HS-27A (cell line): ENCODE data around the gene SLC26A9.

ENCODE experiments used
- DNase-seq: peaks from one replicate; pipeline ENCODE4 v3.0.0-alpha.2; 2012; ENCODE audit warnings: low read depth, missing footprints

SLC26A9 gene, protein sequence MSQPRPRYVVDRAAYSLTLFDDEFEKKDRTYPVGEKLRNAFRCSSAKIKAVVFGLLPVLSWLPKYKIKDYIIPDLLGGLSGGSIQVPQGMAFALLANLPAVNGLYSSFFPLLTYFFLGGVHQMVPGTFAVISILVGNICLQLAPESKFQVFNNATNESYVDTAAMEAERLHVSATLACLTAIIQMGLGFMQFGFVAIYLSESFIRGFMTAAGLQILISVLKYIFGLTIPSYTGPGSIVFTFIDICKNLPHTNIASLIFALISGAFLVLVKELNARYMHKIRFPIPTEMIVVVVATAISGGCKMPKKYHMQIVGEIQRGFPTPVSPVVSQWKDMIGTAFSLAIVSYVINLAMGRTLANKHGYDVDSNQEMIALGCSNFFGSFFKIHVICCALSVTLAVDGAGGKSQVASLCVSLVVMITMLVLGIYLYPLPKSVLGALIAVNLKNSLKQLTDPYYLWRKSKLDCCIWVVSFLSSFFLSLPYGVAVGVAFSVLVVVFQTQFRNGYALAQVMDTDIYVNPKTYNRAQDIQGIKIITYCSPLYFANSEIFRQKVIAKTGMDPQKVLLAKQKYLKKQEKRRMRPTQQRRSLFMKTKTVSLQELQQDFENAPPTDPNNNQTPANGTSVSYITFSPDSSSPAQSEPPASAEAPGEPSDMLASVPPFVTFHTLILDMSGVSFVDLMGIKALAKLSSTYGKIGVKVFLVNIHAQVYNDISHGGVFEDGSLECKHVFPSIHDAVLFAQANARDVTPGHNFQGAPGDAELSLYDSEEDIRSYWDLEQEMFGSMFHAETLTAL

DNA sequence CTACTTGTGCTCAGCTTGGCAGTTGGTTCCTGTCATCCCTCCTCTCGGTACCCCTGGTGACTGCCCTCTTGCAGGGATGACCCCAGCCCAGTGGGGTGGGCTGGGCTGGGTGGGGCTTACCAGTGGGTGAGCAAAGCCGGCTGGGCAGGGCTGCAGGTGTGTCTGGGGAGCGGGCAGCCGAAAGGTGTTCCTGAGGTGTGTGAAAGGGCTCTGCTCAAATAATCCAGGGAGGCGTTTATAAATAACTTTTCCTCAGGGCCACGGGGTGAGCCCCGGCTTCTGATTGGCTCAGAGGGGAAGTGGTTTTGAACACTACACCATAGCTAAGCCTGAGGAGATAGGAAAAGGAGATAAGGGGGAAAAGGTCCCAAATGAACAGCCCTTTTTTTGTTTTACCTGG lies at the start of gene SLC26A9:
SLC26A9 (minus strand) TSS at position 212 of the 400 bp plus-strand sequence. CDS start 7,636 bp downstream, outside the sequence.
- no peak for DNase-seq

DNA sequence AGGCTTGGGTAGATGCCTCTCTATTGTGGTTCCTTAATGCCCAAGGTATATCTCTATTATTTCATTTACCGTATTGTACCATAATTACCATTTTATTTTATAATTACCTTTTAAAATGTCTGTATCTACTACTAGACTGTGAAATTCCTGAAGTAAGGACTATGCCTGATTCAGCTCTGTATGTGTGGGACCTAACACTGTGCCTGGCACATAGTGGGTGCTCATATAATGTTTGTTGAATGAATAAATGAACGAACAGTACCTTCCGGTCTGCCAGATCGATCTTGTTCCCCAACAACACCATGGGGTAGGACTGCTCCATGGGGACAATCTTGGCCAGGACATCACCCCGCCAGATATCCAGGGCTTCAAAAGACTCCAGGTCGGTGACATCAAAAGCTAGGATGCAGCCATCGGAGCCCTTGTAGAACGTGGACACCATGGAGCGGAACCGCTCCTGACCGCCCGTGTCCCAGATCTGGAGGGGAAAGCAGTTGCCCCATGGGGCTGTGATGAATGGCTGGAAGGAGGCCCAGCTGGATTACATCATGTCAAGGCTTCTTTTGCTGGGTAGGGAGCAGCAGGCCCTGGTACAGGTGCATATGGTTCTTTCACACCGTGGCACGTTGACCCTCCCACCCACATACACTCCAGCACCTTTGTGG lies 49.1 kb upstream of the SLC26A9 start:
- DNase-seq = no peak

DNA sequence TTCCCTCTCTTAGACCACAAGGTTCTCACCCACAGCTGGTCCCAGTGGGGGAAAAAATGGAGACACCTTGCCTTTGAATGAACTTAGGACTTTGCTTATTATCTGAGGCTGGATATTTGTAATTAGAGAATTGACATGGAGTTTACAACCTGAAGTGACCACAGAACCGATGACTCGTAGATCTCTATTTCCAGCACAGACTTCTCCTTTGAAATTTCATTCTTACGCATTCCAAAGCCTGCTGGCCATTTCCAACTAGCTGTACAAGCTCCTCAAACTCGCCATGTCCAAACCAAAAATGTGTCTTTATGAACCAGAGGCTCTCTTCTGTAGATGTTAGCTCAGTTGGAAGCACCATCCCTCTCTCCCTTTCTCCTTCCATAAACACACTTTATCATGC lies 48.0 kb upstream of the SLC26A9 start:
- DNase-seq = no peak

DNA sequence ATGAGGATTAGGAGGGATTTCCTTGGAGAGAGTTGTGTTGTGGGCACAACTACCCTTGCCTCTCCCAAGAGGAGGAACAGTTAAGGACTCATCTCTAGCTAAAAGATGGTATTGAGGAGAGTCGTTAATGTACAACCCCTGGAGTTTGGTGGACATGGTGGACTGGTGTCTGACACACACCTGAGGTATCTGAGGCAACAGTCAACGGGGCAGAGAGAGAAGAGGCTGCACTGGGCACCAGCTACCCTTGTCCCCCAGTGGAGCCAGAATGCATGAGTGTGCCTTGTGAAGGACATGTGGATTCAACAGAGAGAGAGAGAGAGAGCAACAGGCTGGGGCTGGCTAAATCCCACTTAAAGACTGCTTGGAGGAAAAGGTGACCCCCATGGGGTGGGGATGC lies 47.0 kb upstream of the SLC26A9 start:
- no peak for DNase-seq

DNA sequence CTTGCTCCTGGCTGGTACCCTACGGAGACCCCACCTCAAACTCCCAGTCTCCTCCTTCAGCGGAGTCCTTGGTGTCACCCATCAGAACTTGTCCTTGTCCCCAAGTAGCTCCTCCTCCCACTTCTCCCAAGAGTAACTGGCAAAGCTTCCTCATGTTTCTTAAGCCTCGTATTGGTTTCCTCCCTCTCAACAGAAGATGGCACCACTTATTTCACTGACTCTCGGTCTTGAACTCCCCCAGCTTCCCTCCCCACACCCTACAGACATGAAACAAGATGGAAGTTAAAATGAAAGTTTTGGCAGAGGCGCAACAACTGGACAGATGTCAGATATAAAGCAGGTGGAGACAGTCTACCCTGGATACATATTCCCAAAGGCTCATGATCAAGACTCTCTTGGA lies 46.5 kb upstream of the SLC26A9 start:
- no peak for DNase-seq

DNA sequence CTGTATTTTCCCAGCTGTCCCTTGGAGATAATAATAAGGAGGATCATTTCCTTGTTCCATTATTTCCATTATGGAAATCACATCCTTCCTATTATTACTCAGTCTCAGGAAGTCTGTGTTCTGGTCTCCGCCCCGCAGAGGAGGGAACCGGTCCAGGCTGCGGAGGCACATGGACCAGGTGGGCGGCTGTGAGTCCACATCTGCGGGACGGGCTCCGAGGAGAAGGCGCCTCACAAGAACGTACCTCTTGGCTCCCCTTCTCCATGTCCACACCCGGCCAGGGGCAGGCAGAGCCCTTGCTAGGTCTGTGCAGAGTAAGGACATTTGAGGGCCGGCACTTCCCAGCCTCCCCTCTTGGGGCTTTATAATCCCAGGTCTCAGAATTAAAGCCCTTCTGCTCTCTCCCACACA lies 45.3 kb upstream of the SLC26A9 start:
- DNase-seq = no peak

DNA sequence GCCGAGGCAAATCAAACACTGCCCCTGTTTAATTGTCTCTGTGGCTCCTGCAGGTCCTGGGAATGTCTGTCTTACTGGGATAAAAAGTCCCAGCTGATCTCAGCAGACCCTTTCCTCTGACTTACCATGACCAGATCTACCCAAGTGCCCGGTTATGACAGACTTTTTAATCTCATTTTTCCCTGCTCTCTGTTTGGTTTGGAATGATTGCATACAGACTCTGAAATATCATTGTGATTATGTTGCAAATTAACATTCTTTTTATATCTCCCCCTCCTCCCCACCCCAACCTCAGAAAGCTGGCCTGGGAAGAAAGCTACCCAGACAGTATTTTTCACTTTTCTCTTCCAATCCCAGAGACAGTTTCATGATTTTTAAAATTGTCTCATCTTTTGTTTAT lies 43.6 kb upstream of the SLC26A9 start:
- no peak for DNase-seq

DNA sequence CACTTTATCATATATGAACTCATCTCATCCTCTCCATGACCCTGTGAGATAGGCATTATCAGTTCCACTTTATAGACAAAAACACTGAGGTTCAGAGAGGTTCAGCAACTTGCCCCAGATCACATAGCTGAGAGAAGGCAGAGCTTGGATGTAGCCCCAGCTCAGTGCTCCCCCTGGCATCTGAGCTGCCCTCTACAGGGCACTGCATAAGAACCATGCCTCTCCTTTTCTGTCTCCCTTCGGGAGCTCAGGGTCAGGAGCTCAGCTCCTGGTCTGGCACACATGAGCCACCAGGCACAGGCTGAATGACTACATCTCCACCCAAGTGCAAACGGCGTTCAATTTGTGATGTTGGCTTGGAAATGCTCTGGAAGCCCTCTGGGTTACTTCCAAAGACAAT lies 43.0 kb upstream of the SLC26A9 start:
- DNase-seq = no peak

DNA sequence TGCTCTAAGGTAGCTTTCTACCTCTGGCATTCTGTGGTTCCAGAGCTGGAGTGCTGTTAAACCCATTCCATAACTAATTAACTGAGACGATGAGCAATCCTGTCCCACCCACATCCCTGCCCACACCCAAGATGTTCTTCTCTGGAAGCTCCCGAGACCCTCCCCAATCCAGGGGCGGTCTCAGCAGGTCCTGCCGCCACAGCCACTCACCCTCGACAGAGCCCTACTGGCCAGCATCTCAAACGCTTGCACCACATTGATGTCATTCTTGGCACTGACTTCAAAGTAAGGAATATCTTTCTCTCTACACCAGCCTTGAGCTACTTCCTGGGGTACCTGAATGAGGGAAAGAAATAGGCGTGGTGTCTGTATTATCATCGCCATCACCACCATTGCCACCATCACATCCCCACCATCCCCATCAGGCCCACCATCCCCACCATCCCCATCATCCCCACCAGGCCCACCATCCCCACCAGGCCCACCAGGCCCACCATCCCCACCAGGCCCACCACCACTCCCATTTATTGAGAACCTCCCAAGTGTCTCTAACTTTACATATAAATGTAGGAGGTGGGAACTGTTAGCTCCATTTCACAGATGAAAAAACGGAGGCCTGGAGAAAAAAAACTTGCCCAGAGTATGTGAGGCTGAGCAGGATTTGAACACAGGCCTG lies 42.2 kb upstream of the SLC26A9 start:
- DNase-seq = no peak

DNA sequence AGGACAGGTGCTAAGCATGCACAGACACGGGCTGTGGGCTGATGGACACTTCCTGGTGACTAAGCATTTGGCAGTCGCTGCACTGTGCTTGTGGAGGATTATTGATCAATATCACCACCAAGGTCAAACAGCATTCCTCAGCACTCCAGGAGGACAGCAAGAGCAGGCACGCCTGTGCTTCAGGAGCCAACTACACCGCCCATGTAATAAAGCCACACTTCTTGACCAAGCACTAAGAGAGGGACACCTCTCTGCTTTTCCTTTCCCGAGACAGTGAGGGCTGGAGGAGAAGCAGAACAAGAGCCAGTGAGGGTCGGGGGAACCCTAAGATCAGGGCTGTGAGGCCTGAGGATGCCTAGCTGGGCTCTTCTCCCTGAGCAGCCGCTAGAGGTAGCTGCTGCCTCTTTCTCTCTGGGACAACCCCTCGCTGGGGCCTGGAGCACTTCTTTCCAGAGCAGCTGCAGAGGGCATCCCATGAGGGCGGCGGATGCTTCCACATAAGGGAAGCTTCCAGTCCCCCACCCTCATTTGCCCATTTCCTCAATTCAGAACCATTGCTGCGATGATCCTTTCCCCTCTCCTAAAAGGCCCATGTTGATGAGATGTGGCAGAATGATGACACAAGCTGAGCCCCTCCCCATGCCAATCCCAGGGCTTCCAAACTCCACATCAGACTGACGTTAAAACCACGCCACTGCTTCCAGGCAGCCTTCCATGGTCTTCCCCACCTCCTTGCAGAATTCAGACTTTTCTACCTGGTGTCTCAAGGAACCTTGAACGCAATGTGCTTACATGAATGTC lies 40.9 kb upstream of the SLC26A9 start:
- DNase-seq = no peak

DNA sequence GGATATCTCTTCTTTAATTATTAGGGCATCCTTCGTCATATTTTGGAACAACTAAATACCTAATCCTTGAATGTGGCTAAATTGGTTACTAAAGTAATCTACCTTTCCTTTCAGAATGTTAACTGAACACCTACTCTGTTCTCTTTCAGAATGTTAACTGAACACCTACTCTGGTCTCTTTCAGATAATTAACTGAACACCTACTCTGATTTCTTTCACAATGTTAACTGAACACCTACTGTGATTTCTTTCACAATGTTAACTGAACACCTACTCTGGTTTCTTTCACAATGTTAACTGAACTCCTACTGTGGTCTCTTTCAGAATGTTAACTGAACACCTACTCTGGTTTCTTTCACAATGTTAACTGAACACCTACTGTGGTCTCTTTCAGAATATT lies 38.0 kb upstream of the SLC26A9 start:
- no peak for DNase-seq

DNA sequence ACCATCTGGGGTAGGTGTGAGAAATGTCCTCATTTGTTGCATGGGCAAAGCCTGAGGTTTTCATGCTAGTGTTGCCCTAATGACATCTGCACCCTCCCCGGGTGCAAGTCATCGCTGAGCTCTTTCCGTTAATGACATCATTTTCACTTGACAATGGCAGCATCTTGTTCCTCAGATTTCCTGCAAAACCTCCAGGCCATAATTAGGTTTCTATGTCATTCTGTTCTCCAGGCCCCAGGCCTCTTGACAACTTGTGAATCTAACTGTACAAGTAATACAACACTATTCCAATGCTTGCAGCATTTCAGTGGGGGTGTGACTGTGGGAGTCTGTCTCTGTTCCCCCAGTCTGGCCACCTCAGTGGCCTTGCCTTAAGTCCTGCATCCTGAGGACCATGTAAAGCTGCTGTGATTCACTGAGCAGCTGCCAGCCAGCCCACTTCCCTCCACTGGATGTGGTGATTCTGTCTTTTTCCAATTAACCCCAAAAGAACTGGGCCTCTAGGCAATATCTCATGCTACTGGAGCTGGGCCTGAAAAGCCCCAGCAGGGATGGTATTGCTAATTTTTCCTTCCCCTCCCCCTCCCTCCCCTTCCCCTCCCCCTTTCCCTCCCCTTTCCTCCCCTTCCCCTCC lies 37.1 kb upstream of the SLC26A9 start:
- DNase-seq = no peak

DNA sequence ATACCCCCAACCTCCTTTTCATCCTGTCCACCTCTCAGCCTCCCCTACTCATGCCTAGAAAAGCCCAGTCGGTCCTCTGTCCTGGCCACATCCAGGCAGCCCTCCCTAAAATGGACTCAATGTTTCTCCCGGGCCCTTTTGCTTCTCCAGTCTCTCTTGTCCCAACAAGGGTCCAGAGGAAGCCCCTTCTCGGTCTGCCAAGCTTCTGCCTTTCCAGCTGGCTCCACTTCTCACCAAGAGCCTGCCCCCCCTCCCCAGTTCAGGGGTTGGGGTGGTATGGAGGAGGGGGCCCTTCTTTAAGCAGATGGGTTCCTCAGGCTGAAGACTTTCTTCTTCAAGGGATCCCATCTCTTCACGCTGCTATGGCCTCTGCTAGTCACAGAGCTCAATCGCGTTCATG lies 36.0 kb upstream of the SLC26A9 start:
- DNase-seq = no peak

DNA sequence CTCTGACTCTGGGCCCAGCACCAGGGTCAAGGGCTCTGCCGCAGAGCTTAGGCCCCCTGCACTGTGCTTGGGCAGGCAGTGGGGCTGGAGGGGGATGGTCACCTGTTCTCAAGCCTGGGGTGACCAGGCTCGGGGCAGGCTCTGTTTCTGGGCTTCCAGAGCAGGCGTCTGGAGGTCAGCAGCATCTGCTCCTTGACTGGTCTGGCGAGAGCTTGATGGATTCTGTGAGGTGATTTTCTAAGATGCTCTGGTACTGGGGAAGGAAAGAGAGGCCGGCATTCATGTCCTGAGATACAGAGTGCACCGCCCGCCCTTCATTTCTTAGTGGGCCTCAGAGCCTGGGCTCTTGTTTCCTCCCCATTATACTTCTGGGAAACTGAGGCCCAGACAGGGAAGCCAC lies 35.4 kb upstream of the SLC26A9 start:
- no peak for DNase-seq

DNA sequence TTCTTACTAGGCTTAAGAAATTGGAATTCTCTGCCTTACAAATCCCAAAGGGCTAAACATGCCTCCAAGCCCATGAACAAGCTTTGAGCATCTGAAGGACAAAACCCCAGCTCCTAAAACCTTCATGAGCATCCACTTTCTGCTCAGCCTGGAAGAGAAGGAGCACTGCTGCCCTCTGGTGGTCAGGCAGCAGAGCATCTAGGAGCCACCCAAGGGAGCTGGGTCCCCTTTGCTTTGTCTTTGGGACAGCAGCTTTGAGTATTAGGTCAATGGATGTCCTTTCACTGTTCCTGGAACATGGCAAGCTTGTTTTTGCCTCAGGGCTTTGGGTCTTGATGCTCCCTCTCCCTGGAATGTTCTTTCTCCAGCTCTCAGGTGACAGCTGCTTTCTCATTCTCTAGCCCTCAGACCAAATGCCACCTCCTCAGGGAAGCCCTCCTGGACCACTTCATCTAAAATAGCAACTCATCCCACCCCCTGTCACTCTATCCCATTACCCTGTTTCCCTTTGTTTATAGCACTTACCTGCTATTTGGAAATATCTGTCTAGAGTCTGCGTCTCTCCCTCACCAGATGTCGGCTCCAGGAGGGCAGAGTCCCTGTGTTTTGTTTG lies 34.3 kb upstream of the SLC26A9 start:
- DNase-seq = peak; percentile 33

DNA sequence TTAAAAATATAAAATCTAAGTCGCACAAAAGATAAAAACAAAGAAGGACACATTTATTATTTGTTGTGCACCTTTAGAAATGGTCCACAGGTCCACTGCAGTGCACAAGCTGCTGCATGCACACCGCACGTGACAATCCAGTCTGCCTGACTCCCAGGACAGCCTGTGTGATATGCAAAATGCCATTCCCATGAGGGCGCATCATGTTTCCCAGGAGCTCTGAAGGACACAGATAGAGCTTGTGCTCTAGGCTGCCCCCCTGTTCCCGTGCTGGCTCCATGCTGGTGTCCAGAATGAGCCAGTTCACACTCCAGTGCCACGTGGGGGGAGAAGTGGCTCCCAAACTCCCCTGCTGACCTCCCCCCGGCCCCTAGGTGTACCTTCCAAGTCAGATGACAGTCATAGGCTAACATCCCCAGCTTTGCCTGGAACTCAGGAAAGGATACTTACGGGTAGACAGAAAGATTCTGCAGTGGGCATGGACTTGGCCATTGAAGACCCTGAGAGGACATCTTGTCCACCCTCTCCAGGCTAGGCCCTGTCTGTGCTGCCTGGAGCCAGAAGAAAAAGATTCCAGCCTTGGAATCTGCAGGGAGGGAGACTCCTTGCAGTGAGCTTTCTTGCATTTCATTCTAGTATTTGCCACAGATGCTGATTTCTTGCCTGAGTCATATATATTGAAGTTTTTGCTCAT lies 33.6 kb upstream of the SLC26A9 start:
- DNase-seq = no peak

DNA sequence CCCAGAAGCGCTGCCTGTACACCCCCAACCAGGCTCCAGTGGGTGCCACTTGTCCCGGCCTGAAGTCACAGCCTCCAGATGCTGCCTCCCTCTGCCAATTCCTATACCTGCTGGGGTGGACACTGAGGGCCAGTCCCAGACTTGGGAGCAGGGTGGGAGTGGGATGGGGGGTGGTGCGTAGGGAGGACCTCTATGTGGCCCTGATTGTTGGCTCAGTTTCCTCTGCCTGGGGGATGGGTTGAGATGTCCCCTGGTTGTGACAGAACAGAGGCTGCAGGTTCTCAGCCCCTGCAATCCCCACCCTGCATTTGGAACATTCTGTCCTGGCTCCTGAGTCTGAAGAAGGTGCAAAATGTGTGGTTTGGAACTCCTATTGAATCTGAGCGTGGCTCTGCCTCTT lies 32.8 kb upstream of the SLC26A9 start:
- DNase-seq = no peak

DNA sequence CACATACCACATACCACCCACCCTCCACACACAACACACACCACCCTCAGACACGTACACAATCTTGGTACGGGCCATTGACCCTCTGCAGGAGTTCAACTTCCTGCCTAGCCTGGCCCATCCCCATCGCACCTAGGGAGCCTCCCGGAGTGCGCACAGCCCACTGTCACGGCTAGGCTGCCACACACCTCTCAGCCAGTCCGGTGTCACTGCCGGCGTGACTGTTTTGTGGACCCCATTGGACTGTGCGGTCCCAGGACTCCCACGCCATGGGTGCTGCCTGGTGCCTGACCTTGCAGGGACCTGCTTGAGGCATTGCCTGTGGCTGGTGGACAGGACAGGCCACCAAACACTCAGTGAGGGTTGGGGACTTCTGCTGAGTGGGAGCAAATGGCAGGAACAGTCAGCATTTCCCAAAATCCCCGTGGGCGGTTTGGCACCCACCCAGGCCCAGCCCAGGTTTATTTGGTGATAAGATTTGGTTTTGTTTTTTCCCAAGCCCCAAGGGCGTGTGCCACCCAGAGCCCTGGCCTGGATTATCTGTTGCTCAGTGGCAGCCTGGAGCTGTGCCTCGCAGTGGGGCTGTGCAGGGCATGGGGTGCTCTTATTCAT lies 32.2 kb upstream of the SLC26A9 start:
- DNase-seq = no peak

DNA sequence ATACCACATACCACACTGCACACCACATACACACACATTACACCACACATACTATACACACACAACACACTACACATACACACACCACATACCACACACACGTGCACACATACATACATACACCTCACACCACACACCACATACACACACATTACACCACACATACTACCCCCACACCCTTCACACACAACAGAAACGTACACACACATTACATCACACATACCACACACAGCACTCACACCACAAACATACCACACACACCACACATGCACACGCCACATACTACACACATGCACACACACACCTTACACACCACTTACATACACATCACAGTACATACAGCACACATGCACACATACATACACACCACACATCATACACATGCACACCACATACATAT lies 31.5 kb upstream of the SLC26A9 start:
- no peak for DNase-seq
